Measurements from ENCODE around the gene ZNF730.

GRCh38 chr19:23098988-23099387 lies 17.8 kb upstream of the ZNF730 start:
- TF ChIP-seq, protein P1, sequence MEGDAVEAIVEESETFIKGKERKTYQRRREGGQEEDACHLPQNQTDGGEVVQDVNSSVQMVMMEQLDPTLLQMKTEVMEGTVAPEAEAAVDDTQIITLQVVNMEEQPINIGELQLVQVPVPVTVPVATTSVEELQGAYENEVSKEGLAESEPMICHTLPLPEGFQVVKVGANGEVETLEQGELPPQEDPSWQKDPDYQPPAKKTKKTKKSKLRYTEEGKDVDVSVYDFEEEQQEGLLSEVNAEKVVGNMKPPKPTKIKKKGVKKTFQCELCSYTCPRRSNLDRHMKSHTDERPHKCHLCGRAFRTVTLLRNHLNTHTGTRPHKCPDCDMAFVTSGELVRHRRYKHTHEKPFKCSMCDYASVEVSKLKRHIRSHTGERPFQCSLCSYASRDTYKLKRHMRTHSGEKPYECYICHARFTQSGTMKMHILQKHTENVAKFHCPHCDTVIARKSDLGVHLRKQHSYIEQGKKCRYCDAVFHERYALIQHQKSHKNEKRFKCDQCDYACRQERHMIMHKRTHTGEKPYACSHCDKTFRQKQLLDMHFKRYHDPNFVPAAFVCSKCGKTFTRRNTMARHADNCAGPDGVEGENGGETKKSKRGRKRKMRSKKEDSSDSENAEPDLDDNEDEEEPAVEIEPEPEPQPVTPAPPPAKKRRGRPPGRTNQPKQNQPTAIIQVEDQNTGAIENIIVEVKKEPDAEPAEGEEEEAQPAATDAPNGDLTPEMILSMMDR (IDR thresholded peaks at IDR 0.05; ENCODE audit: low read depth, low read length, poor library complexity, severe bottlenecking), result no peak
- TF ChIP-seq EZH2phosphoT487 (IDR thresholded peaks at IDR 0.05; ENCODE audit: borderline replicate concordance, low read length), result no peak

Measured in DOHH2 (cell line).